Stimulated activated CD8-positive, alpha-beta memory T cell treated with anti-CD3 and anti-CD28 coated beads, Interleukin-7, amount 100 ng/mL, for 1 hour (primary cell): Measurements from ENCODE around the gene STAB1.

Experiments
- DNase-seq, 2 donors: peaks; one replicate each; pipeline ENCODE4 v3.0.0-alpha.2; 2020; ENCODE audit warnings: low read depth in 2 of 2

The STAB1 gene

DNA sequence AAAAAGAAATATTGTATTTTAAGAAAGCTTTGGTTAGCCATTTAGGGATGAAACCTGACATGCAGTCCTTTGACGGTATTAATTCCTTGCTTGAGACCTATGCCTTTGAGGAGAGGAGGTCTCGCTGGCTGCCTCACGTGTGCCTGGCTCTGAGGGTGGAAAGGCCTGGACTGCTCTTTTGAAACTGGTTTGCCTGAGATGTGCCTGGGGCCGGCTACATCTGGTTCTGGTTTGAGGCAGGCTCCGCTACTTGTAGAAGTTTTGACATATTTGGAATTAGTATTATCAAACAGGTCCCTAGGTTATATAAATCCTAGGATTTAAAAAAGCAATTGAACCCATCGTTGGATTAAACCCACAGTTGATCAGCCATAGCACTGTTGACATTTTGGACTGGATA is 33.3 kb upstream of the STAB1 start:
- no peak for DNase-seq

DNA sequence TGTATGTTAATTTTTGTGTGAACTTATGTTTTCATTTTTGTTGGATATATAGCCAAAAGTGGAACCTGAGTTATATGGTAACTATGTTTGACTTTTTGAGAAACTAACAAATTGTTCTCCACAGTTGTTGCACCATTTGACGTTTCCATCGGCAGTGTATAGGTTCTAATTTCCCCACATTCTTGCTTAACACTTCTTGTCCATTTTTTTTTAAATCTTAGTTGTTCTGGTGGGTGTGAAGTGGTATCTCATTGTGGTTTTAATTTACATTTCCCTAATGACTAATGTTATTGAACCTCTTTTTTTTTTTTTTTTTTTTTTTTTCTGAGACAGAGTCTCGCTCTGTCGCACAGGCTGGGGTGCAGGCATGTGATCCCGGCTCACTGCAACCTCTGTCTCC is 31.7 kb upstream of the STAB1 start:
- DNase-seq = no peak

DNA sequence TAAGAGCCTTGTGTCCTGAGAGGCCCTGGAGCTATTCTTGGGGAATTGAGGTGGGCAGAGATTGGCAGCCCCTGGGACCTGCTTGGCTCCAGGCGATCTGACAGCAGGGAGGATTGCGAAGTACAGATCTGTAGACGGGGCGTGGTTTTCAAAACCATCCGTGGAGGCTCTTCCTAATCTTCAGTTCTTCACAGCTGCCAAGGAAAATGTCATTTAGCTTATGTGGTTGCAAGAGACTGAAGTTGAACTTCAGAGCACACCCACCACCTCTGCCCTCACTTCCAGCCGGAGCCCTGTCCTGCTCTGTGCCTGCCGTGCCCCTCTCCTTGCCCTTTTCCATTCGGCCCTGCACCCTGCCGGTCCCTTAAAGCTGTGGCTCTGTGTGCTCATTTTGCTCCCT is 26.8 kb upstream of the STAB1 start:
- DNase-seq = no peak

DNA sequence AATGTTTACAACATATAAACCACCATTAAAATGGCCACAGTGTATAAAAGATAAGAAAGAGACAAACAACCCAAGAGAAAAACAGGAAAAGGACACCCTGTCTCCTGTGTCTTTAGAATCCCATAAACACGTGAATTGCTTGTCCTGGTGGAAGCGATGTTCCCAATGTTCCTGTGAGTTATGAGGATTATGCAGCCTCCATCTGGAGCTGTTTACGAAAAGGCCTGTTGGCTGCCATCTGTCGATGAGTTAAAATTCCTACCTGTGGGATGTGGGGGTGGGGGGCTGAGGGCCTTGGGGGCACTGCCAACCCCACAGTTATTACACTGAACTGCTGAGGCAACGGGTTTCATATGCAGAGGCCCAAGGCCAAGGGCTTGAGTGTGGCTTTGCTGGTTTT is 26.1 kb upstream of the STAB1 start:
- no peak for DNase-seq

DNA sequence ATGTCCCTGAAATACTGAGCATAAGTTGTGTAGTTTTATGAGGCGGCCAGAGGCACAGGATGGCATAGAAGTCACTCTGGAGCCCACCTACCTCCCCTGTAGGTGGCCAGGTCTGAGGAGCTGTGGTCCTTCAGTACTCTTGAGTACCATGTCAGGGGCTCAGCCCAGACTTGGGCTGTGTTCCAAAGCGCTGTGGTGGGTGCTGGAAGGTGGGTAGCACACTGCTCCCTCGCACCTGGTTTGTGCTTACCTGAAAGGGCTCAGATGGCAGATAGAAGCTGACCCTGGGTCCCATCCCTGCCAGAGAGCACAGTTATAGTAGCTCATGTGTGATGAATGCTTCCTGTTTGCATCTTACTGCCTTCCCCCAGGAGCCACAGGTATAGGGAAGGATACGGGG is 24.2 kb upstream of the STAB1 start:
- DNase-seq = no peak

DNA sequence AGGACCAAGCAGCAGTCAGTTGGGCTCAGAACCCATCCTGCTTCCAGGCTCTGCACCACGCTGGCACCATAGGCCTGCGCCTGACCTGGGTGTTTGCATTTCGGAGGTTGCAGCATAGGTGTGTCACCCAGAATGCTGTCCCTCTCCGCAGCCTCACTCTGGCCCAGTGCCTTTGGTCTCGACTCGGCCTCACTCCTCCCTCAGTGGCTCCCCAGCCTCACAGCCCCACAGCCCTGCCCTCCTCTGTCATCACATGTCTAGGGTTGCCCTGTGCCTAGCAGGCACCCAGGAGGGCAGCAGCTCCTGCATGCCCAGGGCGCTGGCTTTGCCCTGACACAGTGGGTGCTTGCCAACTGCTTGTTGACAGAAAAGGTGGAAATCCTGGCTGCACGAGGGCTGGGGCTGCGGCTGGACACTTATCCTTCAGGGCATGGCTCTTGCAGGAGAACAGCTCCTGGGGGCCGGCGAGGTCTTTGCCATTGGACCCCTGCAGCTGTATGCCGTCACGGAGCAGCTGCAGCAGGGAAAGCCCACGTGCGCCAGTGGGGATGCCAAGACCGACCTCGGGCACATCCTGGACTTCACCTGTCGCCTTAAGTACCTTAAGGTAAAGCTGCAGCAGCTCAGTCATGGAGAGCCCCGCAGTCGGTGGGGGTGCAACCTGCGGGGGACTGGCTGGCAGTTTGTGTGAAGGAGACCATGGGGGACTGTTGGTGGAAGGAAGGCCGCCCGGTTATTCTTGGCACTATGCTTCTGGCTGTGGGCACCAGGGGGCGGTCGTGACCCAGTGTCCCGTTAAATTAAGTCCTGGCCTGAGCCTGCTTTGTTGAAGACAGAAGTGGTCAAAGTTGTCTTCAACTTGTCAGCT is 23.5 kb upstream of the STAB1 start:
- no peak for DNase-seq

DNA sequence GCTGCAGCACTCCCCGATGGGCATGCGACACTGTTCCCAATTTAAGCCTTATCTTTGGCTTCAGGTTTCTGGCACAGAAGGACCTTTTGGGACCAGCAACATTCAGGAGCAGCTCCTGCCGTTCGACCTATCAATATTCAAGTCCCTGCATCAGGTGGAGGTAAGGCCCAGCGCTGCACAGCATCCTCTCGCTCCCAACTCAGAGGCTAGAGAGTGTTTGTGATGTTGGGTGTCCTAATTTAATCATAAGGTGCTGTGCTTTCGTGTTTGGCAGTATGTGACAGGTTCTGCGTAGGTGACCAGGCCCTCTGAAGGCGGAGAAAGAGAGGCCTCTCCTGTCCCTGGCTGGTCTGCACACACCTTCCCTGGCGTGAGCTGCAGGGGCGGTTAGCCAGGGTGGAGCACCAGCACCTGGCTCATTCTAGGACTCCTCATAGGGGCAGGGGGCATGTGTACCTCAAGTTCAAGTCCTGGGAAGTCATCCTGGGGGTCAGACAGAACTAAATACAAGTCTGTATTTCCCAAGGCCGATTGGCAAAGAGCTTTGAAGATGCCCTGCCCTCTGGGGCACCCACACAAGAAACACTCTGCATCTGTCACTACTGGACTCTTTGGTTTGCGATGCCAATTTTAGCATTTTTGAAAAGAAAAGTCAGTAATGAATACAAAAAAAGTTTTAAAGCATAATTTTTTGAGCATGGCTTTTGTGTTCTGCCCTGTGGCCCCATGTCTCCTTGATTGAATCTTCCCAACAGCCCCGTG is 22.7 kb upstream of the STAB1 start:
- DNase-seq = no peak

DNA sequence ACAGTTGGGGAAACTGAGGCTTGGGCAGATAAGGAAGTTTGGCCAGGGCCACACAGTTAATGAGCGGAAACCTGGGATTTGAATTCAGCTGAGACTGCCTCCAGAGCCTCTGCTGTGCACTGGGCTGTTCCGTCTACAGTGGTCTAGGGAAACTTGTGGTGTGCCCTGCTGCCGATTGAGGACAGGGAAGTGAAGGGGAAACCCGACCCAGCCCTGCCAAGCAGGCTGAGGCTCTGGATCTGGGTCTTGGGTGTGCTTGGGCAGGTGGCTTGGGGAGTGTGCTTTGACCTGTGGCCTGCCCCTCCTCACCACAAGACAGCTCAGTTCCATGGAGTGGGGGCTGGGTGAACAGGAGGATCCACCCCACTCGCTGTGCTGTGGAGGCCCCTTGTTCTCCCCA is 22.1 kb upstream of the STAB1 start:
- no peak for DNase-seq

DNA sequence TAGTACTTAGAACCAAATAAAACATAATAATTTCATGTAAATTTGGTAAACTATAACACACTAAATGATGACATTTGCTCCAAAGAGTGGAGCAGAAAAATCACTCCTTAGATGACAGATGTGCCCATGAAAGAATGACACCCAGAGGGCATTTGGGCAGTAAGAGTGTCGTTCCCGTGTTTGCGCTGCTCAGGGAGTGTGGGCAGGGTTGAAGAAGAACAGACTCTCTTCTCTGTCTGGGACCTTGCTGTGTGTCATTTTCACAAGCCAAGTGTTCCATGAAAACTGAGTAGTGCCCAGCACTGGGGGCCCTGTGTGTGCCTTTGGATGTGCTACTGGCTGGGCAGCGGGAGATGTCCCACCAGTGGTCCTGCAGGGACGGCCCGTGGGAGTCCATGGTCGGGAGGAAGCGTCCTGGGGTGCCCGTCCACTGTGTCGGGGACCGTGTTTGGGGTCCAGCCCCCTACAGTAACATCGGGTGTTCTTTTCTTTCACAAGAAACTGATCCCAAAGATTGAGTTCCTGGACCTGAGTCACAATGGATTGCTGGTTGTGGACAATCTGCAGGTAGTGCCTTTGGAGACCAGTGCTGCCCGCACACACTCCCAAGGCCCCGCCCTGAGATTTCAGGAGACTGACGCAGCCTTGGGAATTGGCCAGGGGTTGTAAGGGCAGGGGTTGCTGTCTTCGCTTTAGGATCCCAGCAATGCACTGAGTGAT is 17.9 kb upstream of the STAB1 start:
- DNase-seq = no peak

DNA sequence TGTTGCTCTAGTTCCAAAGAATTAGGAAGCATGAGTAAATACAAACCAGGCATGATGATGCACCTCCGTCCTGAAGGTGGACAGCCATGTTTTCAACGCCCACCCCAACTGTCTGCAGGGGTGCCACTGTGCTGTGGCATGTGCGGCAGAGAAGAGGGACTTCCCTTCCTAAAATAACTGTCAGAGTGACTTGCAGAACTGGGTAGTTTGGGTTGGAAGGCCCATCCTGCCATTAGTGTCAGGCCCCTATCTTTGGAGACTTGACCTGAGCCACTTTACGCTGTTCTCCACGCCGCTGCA is 17.4 kb upstream of the STAB1 start:
- DNase-seq = no peak

DNA sequence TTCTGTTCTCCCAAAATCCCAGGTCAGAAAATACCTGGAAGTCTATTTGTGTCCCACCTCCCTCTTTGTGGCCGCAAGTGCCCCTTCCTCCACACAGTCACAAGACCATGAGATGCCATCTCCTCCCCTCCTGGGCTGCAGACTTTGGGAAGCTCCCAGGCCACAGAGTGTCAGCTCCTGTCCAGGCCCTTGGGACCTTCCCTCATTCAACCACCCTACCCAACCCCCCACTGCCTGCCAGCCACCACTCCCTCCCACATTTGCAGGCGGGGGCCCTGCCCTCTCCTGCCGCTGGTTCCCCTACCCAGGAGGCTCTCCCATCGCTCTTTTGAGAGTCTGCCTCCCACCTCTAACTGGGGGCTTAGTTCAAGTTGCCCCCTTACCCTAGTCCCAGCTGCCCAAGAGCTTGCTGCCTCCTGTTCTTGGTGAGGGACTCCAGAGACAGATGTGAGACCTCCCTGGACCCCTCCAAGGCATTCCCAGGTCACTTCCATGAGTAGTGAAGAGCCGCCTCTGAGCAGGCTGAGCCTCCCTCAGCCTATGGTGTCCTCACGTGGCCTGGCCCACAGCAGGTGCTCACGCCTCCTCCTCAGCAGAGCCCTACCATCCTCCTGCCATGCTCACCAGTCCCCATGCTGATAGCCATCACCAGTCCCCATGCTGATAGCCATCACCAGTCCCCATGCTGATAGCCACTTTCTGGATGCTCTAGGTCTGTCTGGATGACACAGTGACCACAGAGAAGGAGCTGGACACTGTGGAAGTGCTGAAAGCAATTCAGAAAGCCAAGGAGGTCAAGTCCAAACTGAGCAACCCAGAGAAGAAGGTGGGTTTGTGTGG is 15.9 kb upstream of the STAB1 start:
- DNase-seq = no peak

DNA sequence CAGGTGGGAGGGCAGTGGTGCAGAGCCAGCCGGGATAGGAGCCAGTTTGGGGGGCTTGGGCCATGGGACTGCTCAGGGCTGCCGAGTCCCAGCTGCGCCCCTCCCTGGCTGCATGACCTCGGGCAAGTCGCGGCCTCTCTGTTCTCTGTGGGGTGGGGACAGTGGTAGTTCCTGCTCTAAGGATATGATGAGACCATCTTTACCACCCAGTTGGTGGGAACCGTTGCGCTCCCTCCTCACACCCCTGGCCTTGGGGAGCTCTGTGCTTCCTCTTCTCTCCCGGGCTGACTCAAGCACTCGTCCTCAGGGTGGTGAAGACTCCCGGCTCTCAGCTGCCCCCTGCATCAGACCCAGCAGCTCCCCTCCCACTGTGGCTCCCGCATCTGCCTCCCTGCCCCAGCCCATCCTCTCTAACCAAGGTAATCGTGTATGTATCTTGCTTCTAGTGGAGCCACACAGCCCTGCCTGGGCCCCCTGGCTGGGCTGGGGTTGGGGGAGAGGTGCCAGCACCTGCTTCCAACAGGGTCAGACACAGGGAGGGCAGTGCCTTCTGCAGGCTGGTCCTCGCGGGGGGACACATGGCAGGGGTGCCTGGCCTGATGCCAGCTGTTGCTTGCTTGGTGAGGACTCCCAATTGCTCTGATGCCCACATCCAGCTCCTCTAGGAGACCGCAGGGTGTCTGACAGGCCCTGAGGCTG is 15.1 kb upstream of the STAB1 start:
- DNase-seq = no peak

DNA sequence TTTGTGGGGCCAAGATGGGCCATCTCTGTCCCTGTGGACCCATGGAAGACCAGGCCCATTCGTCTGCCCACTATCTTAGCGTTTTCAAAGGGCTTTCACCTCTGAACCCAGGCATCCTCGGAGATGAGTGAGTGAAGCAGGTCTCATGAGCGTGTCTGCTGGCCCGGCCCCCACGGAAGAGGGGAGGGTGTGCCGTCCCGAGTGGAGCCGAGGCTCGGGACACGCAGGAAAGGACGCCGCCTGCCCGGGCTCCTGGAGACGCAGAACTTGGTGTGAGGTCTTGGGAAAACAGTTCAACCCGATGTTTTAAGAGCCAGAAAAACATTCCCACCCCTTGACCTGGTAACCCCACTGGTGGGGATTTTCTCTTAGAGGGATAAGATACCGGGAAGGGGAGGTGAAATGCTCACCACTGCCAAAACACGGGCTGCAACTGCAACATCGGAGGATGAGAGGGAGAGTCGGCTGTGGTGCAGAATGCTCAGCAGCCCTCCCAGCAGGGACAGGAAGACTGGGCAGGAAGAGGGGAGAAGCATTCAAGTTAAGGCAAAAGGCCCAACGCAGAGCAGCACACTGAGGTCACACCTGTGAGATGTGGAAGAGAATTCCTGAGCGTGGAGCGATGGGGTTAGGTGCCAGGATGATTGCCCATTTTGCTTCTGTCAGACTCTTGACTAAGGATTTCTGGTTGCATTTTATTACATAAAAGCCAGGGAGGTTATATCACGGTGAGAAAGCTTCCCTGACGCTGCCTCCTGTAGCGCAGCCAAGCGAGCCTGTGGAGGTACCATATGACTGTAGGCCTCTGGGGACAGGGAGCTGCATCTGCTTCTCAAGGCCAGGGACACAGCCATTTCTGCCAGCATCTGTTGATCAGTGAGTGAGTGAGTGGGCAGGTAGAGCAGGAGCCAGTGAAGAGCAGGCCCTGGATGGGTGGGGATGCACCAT is 14.1 kb upstream of the STAB1 start:
- DNase-seq = no peak

DNA sequence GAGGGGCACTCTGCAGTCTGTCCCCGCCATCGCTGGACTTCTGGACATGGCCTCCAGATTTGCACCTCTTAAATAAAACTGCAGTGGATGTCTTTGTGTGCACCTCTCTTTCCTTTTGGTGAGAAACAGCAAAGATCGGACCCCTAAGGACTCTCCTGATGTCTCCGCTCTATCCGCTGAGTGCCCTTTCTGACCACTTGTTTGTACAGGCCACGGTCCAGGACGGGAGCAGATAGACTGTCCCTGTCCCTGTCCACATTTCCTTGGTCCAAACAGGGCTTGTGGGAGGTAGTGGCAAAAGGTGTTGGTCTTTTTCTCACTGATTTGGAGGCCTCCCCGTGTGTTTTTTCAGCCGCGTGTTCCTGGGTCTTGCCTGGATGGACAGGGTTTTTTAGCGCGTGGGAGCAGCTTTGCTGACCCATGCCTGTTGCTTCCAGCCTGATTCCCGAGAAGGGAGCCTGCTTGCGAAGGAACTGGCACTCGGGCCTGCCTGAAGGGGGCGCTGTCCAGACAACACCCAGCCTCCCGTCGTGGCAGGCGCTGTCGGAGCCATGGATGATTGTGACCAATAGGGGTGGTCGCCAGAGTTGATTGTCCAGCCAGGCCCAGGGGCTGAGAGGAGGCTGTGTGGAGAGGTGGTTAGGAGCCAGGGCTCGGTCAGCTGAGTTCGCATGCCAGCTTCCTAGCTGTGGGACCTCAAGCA is 13.2 kb upstream of the STAB1 start:
- DNase-seq = no peak

DNA sequence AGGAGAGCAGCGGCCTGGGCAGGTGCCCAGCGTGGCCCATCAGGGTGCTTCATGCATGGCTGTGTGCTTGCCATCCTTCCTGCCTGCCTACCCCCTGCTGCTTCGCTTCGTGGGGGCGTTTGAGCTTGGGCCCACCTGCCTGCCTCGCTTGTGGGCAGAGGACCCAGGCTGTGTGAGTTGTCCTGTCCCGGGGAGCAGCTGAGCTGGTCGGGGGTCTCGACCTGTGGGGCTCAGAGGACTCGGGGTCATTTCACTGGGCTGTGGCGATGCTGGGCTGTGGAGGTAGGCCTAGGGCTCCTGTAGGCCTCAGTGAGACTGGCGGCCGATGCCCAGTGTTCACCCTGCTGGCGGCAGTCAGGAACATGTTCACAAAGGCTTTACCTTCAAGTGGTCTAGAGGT is 12.1 kb upstream of the STAB1 start:
- DNase-seq = no peak

DNA sequence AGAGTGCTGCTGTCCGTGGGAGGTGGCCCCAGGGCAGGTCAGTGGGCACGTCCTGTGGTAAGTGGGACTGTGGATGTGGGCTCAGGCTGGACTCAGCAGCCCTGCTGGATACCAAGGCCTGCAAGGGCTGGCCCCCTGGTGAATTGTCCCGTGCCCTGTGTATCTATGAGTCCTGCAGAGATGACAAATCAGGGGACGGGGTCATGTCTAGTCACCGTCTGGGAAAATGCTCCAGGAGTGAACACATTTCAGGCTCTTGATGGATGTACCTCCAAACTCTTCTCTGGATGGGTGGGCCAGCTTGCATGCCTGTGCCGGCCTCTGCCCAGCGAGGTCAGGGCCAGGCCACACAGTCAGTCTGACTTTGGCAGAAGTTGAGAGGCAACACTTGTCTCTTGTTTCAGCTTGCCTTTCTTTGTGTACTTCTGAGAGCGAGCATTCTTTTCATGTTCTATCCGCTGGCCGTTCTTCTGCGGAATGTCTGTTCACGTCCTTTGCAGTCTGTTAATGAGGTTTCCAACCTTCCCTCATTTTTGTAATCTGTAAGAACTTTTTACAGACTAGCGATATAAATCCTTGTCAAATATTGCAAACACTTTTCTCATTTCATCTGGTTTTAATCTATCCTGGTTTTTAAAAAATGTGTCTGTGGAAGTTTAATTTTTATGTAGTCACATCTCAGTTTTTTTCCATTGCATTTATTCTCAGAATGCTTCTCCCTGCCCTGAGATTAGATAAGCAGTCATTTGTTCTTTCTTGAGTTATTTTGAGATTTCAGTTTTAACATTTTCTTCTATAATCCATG is 11.4 kb upstream of the STAB1 start:
- no peak for DNase-seq

DNA sequence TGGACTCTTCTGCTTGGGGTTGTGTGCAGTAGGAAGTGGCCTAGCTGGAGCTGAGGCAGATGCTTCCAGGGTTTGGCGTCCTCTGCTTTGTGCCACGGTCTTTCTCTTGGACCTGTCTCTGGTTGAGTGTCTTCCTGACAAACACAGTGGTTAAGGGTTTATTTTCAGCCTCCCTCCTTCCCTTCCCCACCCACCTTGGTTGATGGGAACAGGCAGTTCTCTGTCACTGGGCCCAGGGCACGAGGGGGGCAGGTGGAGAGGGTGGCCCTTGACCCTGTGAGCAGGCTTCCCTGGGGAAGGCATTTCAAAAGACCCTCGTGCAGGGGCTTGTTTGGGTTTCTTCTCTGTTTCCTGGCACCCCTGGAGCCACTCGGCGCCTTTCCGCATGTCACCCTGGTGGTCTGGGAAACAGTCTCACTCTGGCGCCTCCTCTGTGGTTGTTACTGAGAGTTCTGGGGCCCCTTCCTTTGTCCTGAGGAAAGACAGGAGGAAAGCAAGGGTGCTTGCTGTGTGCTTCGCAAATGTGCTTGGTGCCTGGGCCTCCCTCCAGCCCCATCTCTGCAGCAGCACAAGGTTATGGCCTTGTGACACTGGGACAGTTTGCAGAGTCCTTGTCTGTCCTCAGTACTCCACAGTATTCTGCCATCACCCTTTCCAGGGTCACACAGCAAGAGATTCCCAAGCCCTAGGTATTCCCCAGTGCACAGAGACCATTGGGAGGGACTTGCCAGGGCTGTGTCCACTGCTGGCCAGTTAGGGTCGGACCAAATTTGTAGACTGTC is 10.3 kb upstream of the STAB1 start:
- DNase-seq = no peak
